HG03460 (cell line): ENCODE data around the gene PADI4.

Experiments
- ATAC-seq: cut with Tn5 transposase; IDR thresholded peaks from one replicate; pipeline ENCODE4 v1.9.1; 2021; ENCODE audit not compliant: unreplicated experiment

PADI4 gene

DNA sequence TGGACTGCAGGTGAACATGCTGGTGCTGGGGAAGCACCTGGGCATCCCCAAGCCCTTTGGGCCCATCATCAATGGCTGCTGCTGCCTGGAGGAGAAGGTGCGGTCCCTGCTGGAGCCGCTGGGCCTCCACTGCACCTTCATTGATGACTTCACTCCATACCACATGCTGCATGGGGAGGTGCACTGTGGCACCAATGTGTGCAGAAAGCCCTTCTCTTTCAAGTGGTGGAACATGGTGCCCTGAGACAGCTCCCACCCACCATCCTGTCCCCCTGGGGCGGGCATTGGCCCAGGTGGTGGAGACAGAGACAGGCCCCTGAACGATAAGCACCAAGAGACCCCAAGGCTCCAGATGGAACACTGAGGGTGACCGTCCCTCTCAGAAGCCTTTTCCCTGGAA is 25.2 kb upstream of the PADI4 start:
- ATAC-seq = no peak

DNA sequence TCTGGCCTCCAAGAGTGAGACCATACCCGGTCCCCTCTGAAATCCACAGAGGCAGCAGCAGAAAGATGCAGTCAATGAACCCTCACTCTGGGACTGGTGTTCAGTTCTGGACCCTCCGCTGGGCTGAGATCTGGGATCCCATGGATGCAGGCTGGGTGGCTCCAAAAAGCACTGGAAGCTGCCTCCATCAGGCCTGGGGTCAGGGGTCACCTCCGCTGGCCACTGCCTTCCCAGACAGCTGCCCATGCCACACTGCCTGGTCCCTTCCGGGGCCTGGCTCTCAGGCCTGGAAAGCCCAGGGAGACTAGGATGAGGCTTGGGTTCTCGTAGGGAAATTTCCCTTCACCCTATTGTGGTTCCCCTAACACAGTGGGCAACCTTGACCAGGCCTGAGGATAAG is 21.4 kb upstream of the PADI4 start:
- no peak for ATAC-seq

DNA sequence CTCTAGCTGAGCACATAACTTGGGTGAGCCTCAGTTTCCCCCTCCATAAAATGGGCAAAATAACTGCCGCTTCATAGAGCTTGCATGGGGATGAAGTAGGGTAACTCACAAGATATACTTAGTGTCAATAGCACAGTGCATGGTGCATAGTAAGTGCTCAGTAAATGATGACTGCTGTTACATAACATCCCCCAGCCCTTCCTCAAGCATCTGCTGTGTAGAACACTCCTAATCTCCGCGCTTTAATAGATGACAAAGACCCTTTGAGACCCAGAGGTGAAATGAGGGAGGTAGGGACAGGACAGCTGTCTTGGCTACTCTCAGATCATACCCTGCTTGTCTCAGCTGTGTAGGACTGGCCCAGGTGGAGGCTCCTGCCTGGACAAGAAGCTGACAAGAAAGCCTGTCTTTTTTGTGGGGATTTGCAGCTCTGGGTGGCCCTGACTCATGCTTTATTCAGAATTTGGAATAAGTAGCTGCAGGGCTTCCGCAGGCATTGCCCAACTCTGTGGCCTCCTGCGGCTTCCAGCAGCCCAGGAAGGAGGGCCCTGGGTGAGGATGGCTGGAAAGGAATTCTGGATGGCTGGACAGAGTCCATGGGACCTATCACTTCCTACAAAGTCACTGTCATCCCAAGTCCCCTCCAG is 20.7 kb upstream of the PADI4 start:
- ATAC-seq = no peak

DNA sequence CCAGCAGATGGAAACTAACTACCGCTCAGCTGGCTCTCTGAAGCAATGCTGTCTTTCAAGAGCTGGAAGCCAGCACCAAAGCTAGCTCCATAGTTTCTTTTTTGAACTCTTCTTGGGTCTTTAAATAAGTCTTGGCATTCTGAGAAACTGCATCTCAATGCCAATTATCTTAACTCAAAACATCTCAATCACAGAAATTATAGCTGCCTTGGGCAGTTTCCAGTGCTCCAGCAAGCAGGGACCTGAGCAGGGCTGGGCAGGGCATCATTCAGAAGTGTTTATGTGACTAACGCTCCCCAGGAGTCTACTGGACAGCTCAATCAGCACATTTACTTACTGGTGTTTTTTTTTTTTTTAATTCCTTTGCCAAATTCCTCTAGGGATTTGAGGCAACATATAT is 18.3 kb upstream of the PADI4 start:
- no peak for ATAC-seq

DNA sequence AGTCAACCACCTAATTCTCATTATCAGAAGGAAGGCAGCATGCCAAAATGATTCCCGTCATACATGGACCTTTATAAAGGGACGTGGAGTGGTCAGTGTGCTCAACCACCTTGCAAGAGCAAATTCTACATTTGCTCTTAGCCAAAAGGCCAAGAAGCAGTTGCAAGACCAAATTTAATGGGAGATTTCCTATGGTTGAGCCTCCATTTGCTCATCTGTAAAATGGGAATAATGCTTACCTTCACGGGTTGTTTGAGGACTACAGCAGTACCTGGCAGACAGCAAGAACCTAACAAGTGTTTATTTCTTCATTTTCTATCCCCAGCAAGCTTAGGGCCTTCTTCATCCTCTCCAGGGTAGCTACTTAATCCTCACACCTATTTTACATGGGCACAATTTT is 17.4 kb upstream of the PADI4 start:
- ATAC-seq = no peak

DNA sequence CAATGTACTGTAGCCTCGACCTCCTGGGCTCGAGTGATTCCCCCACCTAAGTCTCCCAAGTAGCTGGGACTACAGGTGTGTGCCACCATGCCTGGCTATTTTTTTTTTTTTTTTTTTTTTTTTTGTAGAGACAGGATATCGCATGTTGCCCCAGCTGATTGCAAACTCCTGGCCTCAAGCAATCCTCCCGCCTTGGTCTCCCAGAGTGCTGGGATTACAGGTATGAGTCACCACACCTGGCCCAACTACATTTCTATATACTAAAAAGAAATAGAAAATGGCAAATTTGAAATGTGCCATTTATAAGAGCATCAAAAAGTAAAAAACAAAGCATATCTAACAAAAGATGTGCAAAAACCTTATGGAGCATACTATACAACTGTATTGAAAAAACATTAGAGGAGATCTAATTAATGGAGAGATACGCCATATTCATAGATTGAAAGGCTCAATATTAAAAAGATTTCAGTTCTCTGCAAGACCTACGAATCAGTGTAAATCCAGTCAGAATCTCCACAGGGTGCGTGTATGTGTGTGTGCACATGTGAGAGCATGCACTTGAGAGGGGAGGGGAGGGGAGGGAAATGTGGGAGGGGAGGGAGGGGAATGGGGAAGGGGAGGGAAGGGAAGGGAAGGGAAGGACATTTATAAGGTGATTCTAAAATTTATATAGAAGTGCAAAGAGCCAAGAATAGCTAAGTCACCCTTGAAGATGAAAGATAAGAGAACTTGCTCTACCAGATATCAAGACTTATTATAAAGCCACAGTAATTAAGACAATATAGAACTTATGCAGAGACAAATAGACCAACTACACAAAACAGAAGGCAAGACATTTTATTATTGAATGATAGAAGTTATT is 15.5 kb upstream of the PADI4 start:
- no peak for ATAC-seq

DNA sequence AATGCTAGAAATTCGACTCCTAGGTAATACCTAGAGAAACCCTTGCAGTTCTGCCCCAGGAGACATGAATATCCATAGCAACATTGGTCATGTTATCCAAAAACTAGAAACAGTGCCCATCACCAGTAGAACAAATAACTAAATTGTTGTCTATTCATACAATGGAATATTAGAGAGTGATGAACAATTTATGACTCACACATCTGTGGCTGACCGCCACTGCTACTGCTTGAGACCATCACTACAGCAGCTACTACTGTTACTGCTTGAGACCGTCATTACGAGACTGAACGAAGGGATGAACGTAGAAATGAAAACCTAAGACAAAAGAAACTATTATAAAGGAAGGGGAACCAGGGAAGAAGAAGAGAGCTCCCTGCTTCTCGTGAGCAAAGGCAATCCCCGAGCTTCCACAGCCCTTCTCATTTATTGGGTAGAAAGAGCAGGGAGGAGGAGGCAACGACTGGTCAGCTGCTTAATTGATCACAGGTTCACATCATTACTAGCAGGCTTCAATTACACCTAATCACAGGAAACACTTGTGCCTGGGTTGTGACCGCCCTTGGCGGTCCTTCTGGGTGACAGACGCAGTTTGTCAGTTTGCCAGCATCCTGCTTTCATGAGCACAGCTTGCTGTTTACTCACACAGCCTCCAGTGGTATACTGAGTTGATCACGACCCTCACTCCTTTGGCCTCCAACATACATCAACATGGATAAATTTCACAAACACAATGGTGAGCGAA is 14.1 kb upstream of the PADI4 start:
- ATAC-seq = no peak

DNA sequence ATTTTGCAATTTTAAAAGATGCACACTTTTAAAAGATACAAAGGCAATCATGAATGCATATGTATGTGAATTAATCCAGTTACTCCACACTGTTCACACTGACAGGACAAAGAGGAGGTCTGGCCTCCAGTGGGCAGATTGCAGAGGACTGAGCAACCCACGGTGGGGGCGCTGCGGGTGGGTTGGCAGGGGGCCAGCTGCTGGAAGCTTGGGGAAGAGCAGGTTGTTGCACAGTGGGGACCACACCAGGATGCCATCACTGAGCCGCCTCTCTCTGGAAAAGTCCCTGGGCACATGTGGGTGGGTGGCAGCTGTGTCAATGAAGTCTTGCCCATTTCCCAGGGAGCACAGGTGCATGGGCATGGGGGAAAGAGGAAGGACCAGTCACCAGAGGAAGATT is 12.7 kb upstream of the PADI4 start:
- ATAC-seq = no peak

DNA sequence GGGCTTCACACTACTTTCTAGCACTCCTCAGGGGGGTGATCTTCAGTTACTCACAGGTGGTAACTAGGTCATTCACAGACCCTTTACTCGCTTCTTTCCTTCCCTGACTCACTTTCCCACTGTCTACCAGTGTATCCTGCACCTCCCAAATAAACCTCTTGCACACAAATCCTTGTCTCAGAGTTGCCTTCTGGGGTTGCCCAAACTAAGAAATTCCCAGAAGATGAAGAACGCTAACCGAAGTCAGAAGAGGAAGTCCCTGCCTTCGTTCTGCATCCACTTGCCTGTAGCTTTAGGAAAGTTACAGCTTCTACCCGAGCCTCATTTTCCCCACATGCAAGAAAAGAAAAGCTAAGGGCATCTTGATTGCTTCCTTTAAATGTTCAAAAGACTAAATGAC is 11.9 kb upstream of the PADI4 start:
- ATAC-seq = no peak

DNA sequence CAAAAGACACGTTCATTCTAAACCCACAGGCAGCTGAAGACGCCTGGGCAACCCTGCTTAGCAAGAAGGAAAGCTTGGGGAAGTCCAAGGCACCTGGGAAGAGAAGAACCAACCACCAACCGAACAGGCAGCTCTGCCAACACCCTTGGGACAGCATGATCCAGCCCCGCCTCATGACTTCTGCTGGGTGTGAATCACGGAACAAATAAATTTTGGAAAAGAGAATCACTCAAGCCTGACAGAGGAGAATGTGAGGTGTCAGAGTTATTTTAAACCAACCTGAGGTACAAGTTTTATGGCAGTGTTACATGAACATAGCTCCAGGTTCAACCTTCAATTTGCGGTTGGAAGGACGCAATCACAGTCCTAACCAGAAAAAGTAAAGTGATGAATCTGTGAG is 10.0 kb upstream of the PADI4 start:
- ATAC-seq = no peak

DNA sequence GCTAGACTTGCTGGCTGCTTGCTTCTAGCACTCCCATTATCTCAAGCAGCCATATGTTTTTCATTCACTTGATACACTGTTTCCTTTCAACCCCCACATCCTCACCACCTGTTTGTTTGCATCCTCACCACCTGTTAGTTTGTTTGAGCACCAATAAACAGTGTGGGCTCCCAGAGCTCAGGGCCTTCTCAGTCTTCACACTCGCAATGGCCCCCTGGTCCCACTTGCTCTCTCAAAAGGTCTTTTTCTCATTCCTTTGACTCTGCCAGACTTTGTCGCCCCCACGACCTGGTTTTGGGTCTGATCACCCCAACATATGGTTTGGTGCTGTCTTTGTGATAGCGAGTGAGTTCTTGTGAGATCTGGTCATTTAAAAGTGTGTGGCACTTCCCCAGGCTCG is 6.2 kb upstream of the PADI4 start:
- ATAC-seq = no peak

DNA sequence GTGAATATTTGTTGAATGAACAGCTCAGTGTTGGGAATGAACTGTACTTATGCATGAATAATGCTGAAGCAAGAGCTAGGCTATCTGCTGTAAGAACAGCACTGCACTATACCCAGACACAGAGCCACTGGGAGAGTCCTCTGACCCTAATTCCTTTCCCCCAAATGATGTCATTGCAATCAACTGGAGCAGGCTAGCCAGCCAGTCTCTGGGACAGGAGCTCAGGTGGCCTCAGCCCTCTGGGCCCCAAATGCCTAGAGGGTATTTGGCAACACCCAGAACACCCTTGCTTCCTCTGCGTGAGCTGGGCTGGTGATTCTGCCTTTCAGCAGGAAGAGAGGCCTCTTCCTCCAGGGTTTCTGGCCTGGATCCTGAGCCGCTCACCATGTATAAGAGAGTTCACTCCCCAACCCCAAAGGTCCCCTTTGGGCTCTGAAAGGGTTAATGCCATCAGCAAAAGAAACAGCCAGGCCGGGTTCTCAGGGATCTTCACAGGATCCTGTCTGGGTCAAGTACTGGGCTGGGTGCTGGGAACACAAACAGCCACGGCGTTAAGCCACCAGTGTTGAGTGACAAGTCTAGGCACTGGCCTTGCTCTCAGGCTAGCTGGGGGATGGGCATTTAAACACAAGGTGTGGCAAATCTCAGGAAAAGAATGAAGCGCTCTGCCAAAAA is 3.7 kb upstream of the PADI4 start:
- no peak for ATAC-seq

DNA sequence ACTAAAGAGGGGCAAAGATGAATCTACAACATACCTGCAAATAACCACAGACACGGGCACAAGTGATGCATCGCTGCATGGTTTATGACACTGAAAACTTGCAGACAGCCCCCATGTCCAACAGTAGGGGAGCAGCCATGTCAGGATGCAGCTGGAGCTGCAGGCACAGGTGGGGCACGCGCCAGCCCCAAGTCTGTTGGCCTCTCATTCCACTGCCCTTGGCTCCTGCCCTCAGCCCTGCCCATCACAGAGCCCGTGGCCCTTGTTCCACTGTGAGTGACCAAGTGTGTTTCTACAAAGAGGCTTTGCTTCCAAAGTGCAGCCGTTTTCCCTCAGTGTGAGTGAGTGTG is 3.2 kb upstream of the PADI4 start:
- ATAC-seq = no peak

DNA sequence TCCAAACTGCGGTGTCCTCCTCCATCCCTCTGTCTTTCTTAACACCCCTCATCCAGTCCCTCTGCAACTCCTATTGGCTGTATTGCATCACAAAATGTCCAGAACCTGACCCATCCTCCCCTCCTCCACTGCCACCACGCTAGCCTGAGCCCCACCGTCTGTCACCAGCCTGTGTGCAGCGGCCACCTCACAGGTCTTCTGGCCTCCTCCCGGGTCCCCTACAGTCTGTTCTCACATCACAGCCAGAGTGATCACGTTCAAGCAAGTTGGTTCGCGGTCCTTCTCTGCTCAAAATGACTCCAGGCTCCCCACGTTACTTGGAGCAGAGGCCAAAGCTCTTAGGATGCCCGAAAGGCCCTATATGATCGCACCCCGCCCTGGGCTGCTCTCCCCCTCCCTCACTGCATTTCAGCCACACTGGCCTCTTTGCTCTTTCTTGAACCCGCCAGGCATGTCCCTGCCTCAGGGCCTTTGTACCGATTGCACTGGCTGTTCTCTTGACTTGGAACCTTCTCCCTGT is 2.4 kb upstream of the PADI4 start:
- ATAC-seq = no peak

DNA sequence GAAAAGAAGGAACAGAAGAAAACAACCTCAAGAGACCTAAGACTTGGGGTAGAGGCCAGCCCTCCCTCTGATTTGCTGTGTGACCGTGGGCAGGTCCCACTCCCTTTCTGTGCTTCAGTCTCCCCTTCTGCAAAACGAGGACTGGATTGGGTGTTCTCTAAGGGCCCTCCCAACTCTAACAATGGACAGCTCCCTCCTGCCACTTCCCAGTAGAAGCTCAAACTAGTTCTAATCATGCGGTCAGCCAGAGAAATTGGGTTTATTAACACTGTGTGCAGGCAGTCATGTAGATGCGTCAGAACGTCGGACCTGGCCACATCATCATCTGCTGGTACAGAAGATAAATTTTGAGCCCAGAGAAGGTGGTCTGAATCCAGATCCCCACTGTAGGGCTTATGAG is 1.6 kb upstream of the PADI4 start:
- ATAC-seq = no peak

DNA sequence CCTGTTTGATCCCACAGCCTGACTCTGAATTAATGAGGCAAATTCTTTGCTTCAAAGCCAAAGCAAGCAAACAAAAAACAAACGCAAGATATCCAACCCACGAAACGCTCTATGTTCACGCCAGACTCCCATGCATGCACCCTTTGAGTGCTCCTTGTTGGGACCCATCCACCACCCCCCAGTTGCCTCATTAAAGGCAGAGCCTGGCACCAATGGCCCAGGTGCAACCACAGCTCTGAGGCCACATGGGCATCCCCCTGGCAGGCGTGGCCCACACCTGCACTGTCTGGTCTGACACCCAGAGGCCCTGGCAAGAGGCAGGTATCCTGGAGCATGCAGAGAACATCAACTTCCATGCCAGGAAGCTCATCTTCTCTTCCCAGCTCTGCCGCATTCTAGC is 1.1 kb upstream of the PADI4 start:
- no peak for ATAC-seq

DNA sequence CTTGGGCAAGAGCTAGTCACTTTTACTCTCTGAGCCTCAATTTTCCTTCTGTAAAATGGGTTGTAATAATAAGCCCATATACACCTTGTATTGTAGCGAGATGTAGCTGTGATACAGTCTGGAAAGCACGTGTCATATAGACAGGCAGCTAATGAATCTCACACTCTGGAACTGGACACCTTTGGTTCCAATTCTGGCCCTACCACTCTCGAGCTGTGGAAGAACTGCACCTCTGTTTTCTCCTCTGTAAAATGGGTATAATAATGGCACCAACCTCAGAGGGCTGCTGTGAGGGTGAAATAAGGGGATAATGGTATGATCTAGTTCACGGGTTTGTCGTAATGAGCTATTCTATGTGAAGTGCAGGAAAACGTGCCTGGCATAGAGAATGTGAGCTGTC is 668 bp upstream of the PADI4 start:
- ATAC-seq = no peak

DNA sequence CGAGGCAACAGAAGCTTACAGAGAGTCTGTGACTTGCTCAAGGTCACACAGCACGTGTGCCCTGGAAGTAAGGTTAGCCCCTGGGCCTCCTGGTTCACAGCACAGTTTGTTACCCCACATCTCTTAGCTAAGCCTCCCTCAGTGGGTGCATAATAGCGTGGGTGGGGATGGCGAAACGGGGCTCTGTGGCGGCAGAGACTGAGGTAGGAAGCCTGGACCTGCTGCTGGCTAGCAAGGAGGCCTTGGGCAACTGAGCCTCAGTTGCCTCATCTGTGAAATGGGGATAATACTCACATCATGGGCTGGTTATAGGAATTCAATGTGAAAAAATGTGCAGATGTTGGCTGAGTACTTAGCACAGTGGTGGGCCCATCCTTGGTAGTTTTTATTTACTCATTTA is 596 bp downstream of the PADI4 start:
- no peak for ATAC-seq

DNA sequence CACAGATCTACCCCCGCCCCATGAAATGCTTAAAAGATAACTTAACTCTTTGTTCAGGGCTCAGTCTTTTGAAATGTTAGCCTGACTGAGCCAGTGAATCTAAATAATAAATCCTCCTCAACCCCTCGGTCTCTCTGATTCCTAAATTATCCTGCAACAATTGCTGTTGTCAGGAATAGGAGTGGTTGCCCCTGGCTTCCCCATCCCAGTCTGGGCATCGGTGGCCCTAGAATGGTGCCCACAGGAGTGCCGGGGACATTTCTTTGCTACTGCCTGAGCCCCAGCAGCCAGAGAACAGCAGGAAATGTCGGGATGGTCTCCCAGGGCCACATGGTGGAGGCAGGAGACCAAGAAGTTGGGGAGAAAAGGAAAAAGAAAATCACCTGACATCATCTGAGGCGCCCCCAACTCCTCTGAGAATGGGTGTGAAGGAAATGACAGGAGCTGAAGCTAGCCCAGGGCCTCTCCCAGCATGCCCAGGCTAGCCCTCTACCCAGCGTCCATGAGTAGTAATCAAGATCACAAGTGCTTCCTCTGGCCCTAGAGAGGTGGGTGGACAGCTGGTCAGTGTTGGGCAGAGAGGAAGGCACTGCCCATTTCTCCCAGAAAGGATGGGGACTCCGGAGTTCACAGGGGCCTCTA is 1.6 kb downstream of the PADI4 start:
- no peak for ATAC-seq

DNA sequence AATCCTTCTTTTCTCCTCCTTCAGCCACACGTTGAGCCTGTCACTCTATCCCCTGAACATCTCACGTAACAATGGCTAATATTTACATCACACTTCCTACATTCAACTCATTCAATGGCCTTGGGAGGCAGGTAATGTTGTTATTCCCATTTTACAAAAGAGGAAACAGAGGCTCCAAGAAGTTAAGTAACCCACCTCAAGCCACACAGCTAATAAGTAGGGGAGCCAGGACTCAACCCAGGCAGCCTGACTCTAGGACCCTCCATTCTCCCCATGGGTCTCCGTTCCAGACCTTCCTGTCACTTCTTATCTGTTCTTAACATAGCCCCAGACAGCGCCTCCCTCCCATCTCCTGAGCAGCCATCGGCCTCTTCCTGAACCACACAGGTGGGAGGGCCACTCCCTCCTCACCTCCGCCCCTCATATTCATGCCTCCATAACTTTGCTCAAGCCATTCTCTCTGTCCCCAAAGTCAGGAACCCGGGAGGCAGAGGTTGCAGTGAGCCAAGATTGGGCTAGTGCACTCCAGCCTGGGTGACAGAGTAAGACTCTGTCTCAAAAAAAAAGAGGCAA is 2.2 kb downstream of the PADI4 start:
- no peak for ATAC-seq
